ENCODE data around the gene PAN3. TPM values are rescaled to one million over a fixed set of nuclear protein-coding genes. Genes with fewer than 3 reads are reported as not detected.

The PAN3 gene
- total RNA-seq, 1 experiment from 2014 or later = 18.5 TPM

DNA sequence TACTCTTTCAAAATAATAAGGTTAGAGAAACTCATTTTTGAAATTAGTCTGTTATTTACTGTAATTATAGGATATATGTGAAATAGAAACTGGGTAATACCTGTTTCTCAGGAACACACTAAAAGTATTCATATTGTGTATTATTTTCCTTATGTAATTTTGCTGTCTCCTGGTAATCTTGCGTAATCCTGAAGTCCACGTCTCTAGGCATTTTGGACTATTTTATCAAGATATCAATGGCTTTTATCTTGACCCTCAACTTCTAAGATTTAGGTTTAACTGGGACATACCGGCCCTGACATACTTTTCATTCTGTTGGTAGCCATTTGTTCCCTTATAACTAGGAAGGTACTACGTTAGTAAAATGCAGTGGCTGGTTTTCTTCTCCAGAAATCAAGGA, 80.3 kb downstream of the PAN3 start:
- Histone ChIP-seq H3K4me1 (ENCODE audit: control insufficient read depth, insufficient read depth, low read length) (no peaks in the 10 kb centered on the region), H3K36me3 (ENCODE audit: control insufficient read depth, insufficient read depth, low read length) (no peaks in the 10 kb centered on the region), H3K27ac (ENCODE audit: low read length) (no peak overlapping the region), H3K27me3 (ENCODE audit: control insufficient read depth, insufficient read depth, low read length) (no peaks in the 10 kb centered on the region), H3K4me3 (ENCODE audit: low read depth in 2 of 2, low read length in 2 of 2) (no peak overlapping the region), H3K9me3 (ENCODE audit: control insufficient read depth, insufficient read depth, low read depth, low read length) (no peaks in the 10 kb centered on the region)
- BruUV-seq (replicated peaks) = no TSS peak
- ChIA-PET CTCF (no interaction called here), POLR2A (no interaction called here)
- TF ChIP-seq POLR2AphosphoS5 (IDR thresholded peaks at IDR 0.05; ENCODE audit: low read depth, low read length) = no peak
- TF ChIP-seq, protein P1, sequence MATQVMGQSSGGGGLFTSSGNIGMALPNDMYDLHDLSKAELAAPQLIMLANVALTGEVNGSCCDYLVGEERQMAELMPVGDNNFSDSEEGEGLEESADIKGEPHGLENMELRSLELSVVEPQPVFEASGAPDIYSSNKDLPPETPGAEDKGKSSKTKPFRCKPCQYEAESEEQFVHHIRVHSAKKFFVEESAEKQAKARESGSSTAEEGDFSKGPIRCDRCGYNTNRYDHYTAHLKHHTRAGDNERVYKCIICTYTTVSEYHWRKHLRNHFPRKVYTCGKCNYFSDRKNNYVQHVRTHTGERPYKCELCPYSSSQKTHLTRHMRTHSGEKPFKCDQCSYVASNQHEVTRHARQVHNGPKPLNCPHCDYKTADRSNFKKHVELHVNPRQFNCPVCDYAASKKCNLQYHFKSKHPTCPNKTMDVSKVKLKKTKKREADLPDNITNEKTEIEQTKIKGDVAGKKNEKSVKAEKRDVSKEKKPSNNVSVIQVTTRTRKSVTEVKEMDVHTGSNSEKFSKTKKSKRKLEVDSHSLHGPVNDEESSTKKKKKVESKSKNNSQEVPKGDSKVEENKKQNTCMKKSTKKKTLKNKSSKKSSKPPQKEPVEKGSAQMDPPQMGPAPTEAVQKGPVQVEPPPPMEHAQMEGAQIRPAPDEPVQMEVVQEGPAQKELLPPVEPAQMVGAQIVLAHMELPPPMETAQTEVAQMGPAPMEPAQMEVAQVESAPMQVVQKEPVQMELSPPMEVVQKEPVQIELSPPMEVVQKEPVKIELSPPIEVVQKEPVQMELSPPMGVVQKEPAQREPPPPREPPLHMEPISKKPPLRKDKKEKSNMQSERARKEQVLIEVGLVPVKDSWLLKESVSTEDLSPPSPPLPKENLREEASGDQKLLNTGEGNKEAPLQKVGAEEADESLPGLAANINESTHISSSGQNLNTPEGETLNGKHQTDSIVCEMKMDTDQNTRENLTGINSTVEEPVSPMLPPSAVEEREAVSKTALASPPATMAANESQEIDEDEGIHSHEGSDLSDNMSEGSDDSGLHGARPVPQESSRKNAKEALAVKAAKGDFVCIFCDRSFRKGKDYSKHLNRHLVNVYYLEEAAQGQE (IDR thresholded peaks at IDR 0.05; ENCODE audit: insufficient read depth in 1 of 2, low read depth in 2 of 2, low read length in 1 of 2) = no peak
- no peak for TF ChIP-seq TCF7L2 (IDR thresholded peaks at IDR 0.05; ENCODE audit: low read depth, low read length)
- intact Hi-C loops (cut with micrococcal nuclease; ENCODE audit: unreplicated experiment) = no loop called here
- ATAC-seq = no peak
- DNase-seq (ENCODE audit: low read depth, low spot score) = no peak
- in situ Hi-C loops (cut with HindIII; ENCODE audit: low pct_unique_long_range_greater_than_20kb, low sequenced_read_pairs) = no loop called here

DNA sequence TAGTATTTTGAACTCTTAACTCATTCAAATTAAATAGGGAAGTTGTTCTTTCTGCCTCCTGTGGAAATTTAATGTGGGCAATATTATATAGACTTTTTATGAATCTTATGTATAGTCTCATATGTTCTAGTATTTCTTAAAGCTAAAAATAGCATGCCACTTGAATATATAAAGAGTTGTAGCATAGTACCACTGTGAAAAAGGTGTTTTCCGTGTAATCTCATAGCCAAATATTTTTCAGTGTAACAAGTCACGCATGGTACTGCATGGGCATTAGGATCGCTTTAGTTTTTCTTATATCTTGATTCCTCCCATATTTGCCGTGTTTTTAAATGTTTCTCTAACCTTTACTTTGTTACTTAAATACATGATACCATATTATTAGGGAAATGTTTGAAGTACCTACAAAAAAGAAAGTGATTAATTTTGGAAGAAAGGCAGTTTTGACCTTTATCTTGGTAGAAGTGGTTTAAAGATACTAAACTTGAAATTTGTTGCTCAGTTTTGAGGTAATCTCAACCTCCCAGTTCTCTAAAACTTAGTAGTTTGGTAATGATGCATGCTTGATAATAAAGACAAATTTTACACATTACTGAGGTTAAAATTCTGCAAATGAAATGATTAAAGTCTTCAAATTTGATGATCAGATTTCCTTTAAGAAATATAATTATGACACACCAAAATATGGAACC, 81.2 kb downstream of the PAN3 start:
- Histone ChIP-seq H3K27me3 (ENCODE audit: control insufficient read depth, insufficient read depth, low read length) (no peaks in the 10 kb centered on the region), H3K36me3 (ENCODE audit: control insufficient read depth, insufficient read depth, low read length) (no peaks in the 10 kb centered on the region), H3K27ac (ENCODE audit: low read length) (no peak overlapping the region), H3K4me1 (ENCODE audit: control insufficient read depth, insufficient read depth, low read length) (no peaks in the 10 kb centered on the region), H3K9me3 (ENCODE audit: control insufficient read depth, insufficient read depth, low read depth, low read length) (no peaks in the 10 kb centered on the region), H3K4me3 (ENCODE audit: low read depth in 2 of 2, low read length in 2 of 2) (no peak overlapping the region)
- no TSS peak for BruUV-seq (replicated peaks)
- in situ Hi-C loops (cut with HindIII; ENCODE audit: low pct_unique_long_range_greater_than_20kb, low sequenced_read_pairs) = no loop called here
- ATAC-seq = no peak
- TF ChIP-seq, protein P2, sequence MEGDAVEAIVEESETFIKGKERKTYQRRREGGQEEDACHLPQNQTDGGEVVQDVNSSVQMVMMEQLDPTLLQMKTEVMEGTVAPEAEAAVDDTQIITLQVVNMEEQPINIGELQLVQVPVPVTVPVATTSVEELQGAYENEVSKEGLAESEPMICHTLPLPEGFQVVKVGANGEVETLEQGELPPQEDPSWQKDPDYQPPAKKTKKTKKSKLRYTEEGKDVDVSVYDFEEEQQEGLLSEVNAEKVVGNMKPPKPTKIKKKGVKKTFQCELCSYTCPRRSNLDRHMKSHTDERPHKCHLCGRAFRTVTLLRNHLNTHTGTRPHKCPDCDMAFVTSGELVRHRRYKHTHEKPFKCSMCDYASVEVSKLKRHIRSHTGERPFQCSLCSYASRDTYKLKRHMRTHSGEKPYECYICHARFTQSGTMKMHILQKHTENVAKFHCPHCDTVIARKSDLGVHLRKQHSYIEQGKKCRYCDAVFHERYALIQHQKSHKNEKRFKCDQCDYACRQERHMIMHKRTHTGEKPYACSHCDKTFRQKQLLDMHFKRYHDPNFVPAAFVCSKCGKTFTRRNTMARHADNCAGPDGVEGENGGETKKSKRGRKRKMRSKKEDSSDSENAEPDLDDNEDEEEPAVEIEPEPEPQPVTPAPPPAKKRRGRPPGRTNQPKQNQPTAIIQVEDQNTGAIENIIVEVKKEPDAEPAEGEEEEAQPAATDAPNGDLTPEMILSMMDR (IDR thresholded peaks at IDR 0.05) = no peak
- TF ChIP-seq POLR2AphosphoS5 (IDR thresholded peaks at IDR 0.05; ENCODE audit: low read depth, low read length) = no peak
- TF ChIP-seq TCF7L2 (IDR thresholded peaks at IDR 0.05; ENCODE audit: low read depth, low read length) = no peak
- no peak for TF ChIP-seq SIN3A (IDR thresholded peaks at IDR 0.05; ENCODE audit: borderline replicate concordance, insufficient read depth, low read depth, low read length)
- TF ChIP-seq, protein P1 (IDR thresholded peaks at IDR 0.05; ENCODE audit: insufficient read depth in 1 of 2, low read depth in 2 of 2, low read length in 1 of 2) = no peak
- intact Hi-C loops (cut with micrococcal nuclease; ENCODE audit: unreplicated experiment) = no loop called here
- ChIA-PET CTCF (no interaction called here), POLR2A (no interaction called here)
- DNase-seq (ENCODE audit: low read depth, low spot score) = no peak

Data from Panc1 (cell line).